Activated CD4-positive, CD25-positive, alpha-beta regulatory T cell (primary cell): Measurements from ENCODE around the gene RAMP2.
"Not testable (repeated sequence)": the region's sequence is repeated elsewhere in the genome, so short reads cannot be mapped to it uniquely, and the experiment has no call there.

Experiments
- DNase-seq, 4 experiments: peaks; one replicate each; lab custom pipeline; 2025; lab: John Stamatoyannopoulos, UW

RAMP2 gene, protein sequence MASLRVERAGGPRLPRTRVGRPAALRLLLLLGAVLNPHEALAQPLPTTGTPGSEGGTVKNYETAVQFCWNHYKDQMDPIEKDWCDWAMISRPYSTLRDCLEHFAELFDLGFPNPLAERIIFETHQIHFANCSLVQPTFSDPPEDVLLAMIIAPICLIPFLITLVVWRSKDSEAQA

GRCh38 chr17:42760652-42761581 is at the start of gene RAMP2:
Gene RAMP2, plus strand, starts transcription at chr17:42761227. Its CDS starts 35 bp downstream, at chr17:42761262.
- no peak for DNase-seq

GRCh38 chr17:42720996-42721583 is 39.9 kb upstream of the RAMP2 start:
- DNase-seq: peak in 1 of 4 experiments; percentile 10

- DNase-seq: no peak
These were observed 37.4 kb upstream of the RAMP2 start for GRCh38 chr17:42723636-42724035.

DNA sequence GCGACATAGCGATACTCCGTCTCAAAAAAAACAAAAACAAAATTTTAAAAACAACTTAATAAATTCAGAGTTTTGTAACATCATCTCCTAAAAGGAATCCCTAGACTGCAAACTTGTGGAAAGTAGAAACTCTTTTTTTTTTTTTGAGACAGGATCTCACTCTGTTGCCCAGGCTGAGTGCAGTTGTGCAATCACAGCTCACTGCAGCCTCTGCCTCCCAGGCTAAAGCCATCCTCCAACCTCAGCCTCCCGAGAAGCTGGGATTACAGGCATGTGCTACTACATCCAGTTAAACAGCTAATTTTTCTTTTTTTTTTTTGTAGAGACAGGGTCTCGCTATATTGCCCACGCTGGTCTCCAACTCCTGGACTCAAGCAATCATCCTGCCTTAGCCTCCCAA is 35.9 kb upstream of the RAMP2 start:
- DNase-seq: no peak

- no peak for DNase-seq
These were observed 20.3 kb upstream of the RAMP2 start for GRCh38 chr17:42740699-42741098.

DNA sequence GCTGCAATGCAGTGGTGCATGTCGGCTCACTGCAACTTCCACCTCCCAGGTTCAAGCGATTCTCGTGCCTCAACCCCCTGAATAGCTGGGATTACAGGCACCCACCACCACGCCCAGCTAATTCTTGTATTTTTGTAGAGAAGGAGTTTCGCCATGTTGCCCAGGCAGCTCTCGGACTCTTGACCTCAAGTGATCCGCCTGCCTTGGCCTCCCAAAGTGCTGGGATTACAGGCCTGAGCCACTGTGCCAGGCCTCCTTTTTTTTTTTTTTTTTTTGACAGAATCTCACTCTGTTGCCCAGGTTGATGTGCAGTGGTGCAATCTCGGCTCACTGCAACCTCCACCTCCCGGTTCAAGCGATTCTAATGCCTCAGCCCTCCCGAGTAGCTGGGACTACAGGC is 18.1 kb upstream of the RAMP2 start:
- DNase-seq: not testable (repeated sequence)

DNA sequence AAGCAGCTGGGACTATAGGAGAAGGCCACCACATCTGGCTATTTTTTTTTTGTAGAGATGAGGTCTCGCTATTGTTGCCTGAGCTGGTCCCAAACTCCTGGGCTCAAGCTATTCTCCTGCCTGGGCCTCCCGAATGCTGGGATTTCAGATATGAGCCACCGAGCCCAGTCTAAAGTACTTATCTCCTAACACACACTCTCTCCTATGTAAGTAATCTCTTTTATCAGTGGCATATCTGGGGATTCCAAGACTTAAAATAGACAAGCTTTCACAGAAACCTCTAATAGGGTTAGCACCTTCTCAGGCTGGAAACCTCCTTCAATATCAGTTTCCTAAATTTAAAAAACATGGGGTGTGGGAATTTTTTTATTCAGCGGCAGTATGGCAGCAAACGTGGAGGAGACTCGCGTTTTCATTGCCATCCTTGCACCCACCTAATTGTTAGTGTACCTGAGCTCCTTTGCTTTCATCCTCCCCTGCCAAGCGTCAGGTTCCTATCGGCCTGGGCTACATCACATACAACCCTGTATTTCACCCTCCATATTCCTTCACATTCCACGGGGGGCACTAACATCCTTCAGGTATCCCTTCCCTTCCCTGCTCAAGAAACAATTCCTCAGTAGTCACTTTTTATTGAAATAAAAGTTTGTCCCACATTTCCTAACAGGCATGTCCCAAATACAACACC is 17.3 kb upstream of the RAMP2 start:
- DNase-seq: no peak

DNA sequence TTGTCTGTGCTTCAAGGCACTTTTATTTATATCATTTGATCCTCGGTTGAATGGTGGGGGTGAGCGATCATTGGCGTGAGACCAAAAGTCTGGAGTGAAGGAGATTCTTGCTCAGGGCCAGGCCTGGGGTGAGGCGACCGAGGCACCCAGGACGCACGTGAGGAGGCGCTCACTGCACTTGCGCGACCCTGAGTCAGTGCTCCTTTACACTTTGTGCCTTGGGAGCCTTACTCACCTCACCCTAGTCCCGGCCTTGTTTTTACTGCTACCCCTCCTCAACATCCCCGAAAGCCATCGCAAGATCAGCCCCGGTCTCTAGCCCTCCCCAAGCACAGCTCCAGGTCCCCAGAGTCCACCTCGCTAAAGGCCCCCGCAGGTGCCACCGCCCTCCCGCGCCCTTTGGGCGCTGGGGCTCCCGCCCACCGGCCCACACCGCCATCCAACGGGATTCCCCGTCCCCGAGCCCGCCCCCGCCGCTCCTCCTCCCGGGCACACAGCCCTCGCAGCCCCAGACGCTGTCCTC is 16.7 kb upstream of the RAMP2 start:
- peak; percentile 31 to 60 (median 44) for DNase-seq

DNA sequence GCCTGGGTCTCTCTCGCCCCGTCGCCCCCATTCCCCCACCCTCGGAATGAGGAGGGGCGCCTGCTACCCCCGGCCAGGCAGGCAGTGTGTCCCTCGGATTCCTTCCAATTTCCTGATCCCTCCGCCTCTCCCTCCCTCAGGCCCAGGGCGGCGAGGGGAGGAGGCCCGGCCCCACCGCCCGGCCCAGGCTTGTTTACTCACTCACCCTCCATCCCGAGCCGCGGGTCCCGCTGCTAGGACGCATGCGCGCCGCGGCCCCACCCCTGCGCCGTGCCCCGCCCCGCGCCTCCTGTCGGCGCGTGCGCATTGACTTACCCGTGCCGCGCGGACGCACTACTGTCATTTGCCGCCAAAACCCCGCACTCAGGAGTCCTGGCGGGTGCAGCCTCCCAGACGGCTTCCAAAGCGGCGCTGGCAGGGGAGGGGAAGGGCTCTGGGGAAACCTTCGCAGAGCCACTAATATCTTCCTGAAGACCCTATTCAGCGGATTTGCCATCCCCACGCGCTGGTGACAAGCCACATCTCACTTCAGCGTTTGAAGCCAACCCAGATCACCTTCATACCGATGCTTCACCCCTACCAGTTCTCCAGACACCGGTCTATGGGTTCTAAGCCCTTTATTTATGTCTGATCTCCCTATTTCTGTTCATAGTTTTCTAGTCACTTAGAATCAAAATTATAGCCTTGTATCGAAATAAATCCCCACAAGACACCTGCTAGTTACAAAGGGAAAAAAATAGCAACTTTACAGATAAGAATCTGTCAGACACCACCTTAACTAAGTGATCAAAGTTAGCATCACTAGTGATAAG is 16.0 kb upstream of the RAMP2 start, which contains the start of gene EZH1:
TSS of gene EZH1 (minus strand) at position 235 of the 812 bp plus-strand sequence. CDS start 16,099 bp downstream, outside the sequence.
- peak; percentile 82 to 86 (median 82) for DNase-seq

DNA sequence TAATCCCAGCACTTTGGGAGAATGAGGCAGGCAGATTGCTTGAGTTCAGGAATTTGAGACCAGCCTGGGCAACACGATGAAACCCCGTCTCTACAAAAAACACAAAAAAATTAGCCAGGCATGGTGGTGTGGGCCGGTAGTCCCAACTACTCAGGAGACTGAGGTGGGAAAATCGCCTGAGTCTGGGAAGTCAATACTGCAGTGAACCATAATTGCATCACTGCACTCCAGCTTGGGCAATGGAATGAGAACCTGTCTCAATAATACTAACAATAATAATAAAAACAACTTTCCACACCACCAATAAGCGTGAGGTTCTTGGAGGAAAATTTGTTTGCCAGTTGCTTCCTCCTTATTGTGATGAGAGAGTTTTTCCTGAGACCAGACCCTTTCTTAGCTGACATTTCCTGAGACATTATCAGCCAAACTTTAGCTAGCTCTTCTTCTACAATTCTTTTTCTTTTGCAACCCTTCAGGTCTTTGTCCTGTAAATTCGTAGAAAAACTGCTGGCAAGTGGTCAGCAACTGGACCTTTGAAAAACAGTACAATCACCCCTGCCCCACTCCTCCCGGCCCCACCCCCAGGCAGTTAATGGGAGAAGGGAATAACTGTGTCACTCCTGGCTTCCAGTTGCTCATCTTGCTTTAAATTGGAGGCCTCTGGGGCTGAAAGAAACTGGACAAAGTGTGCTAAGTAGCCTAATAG is 12.7 kb upstream of the RAMP2 start:
- no peak for DNase-seq

- no peak for DNase-seq
These were observed 11.9 kb upstream of the RAMP2 start for GRCh38 chr17:42748908-42749798.

DNA sequence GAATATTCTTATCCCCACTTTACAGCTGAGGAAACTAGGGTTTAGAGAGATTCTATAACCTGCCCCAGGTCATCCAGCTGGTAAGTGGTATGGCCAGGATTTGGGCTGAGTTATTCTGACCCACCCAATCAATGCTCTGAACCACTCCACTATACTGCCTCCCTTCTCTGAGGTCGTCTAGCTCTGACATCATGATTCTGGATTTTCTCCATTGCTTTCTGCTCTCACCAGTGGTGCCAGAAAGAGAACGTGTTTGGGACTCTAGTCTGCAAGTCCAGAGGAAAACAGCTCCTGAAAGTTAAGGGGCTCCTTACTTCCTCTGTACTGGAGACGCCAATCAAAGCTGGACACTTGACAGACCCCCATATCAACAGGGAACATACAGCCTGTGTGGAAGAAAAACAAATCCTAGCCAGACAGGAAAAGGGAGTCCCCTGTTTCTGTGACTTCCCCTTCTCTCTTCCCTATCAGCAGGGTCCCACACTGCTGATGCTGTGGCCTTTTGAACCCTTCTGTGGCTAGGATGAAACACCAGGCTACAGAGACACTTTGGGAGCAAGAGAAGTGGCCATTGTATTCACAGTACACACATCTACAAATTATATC is 10.2 kb upstream of the RAMP2 start:
- no peak for DNase-seq

GRCh38 chr17:42751628-42752027 is 9.4 kb upstream of the RAMP2 start:
- no peak for DNase-seq

DNA sequence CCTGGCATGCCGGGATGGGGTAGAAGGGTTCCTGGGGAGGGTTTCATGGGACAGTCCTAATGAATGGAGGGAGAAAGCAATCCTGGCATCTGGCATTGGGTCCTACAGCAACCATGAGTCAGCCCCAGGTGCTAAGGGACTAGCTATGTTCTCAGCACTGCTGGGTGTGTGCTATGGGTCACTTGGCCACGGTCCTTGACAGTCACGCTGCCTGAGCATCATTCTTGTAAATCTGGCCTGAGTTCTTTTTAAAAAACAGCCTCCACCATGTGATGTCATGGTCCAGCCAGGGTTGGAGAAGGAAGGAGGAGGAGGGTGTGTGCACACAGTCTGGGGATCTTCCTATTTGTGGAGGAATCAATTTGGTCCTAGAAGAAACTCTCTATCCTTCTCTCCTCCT is 6.2 kb upstream of the RAMP2 start:
- DNase-seq: no peak

- DNase-seq: no peak
These were observed 910 bp upstream of the RAMP2 start for GRCh38 chr17:42759982-42760651.

DNA sequence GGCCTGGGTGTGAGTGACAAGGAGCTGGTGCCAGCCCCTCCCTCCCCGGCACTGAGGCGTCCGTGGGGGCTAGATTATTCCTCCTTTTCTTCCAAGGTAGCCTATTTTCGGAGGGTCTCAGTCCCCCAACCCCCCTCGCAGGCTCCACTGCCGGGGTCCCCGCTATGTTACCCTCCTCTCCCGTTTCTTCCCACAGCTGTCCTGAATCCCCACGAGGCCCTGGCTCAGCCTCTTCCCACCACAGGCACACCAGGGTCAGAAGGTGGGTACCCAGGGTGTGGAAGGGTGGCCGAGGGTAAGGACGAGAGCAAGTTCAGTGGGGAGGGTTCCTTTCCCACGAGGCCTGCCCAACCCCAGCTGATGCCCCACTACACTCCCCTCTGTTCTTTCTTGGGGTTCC is 611 bp downstream of the RAMP2 start:
- DNase-seq: no peak

GRCh38 chr17:42766124-42766523 is 5.1 kb downstream of the RAMP2 start:
- no peak for DNase-seq

DNA sequence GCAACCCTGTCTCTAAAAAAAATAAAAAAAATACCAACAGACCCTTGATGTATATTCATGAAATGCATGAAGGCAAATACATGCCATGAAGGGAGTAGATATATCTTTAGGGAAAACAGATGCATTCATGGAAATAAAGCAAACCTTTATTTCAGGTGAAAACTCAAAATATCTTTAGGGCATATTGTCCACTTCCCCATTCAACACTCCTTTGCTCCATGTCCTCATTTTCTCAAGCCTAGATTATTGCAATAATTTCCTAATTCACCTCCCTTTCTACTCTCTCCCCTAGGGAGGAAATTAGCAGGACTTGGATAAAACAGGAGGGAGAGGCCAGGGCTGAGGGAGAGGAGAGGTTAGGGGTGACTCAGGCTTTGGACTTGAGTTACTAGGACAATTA is 6.5 kb downstream of the RAMP2 start:
- no peak for DNase-seq
